ENCODE data around the gene AFDN.

GRCh38 chr6:167861424-167861823 is 34.7 kb downstream of the AFDN start:
- TF ChIP-seq, protein P1, sequence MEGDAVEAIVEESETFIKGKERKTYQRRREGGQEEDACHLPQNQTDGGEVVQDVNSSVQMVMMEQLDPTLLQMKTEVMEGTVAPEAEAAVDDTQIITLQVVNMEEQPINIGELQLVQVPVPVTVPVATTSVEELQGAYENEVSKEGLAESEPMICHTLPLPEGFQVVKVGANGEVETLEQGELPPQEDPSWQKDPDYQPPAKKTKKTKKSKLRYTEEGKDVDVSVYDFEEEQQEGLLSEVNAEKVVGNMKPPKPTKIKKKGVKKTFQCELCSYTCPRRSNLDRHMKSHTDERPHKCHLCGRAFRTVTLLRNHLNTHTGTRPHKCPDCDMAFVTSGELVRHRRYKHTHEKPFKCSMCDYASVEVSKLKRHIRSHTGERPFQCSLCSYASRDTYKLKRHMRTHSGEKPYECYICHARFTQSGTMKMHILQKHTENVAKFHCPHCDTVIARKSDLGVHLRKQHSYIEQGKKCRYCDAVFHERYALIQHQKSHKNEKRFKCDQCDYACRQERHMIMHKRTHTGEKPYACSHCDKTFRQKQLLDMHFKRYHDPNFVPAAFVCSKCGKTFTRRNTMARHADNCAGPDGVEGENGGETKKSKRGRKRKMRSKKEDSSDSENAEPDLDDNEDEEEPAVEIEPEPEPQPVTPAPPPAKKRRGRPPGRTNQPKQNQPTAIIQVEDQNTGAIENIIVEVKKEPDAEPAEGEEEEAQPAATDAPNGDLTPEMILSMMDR (conservative IDR thresholded peaks at IDR 0.05), result no peak
- no peak for TF ChIP-seq EZH2 (IDR thresholded peaks at IDR 0.05; ENCODE audit: low read depth)

Measured in PC-9 (cell line).